RWPE2 (cell line): ENCODE measurements around the gene CADM2.

ENCODE experiments used
- ATAC-seq: fragments of 200-7000 bp; cut with Tn5 transposase; 3 replicates; pipeline ENCODE4 v1.9.1; 2021; ENCODE audit warnings: low read depth
- DNase-seq: peaks from one replicate; pipeline ENCODE4 v3.0.0-alpha.2; 2020; ENCODE audit warnings: low spot score
- H3K27ac ChIP-seq: fragments of 450-650 bp; 2 replicates; pipeline ENCODE4 v1.5.1; 2017; ENCODE audit warnings: mild to moderate bottlenecking; ENCODE audit not compliant: poor library complexity, severe bottlenecking
- H3K27me3 ChIP-seq: fragments of 250-450 bp; sonication (Bioruptor Pico); 2 replicates; pipeline ENCODE4 v1.5.1; 2021; ENCODE audit warnings: mild to moderate bottlenecking, moderate library complexity; ENCODE audit not compliant: insufficient read depth, poor library complexity, severe bottlenecking
- H3K36me3 ChIP-seq: fragments of 250-450 bp; sonication (Bioruptor Pico); 2 replicates; pipeline ENCODE4 v1.5.1; 2020; ENCODE audit warnings: low read depth, mild to moderate bottlenecking, moderate library complexity
- H3K4me1 ChIP-seq: fragments of 250-450 bp; sonication (Bioruptor Pico); 2 replicates; pipeline ENCODE4 v1.5.1; 2021; ENCODE audit warnings: mild to moderate bottlenecking, moderate library complexity; ENCODE audit not compliant: insufficient read depth, poor library complexity, severe bottlenecking
- H3K4me3 ChIP-seq: fragments of 250-450 bp; sonication (Bioruptor Pico); 2 replicates; pipeline ENCODE4 v1.5.1; 2021; ENCODE audit warnings: mild to moderate bottlenecking, moderate library complexity; ENCODE audit not compliant: severe bottlenecking
- H3K9me3 ChIP-seq: fragments of 250-450 bp; sonication (Bioruptor Pico); 2 replicates; pipeline ENCODE4 v1.5.1; 2021; ENCODE audit warnings: mild to moderate bottlenecking, moderate library complexity; ENCODE audit not compliant: severe bottlenecking
- CTCF ChIP-seq: fragments of 450-650 bp; IDR thresholded peaks from one replicate; pipeline ENCODE4 v1.5.1; 2017; ENCODE audit warnings: mild to moderate bottlenecking, moderate library complexity; ENCODE audit not compliant: poor library complexity, severe bottlenecking

Gene CADM2

DNA sequence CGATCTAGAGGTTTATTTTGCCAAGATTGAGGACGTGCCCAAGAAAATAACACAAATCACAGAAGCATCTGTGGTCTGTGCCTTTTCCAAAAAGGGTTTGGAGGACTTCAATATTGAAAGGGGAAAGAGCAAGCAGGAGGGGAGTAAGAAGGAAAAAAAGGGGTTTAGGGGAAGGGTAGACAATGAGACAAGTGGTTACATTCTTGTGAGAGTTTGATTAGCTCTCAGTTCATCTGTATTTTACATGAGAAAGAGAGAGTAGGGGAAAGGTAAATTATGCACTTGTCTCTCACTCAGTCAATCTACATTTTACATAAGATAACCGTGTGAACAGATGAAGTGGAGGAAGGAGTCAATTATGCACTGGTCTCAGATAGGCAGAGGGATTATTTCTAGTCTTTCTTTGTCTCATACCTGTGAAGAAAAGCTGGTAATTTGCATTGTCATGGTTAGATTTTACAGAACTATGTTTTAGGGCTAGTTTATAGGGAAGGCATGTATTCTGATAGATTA, 931.3 kb downstream of the CADM2 start:
- ATAC-seq (no peak), DNase-seq (no peak)
- H3K27me3 ChIP-seq, result no peaks in the 10 kb centered on the region
- H3K4me1 ChIP-seq, result no peaks in the 10 kb centered on the region
- H3K27ac ChIP-seq, result no peak overlapping the region
- TF ChIP-seq CTCF, result no peak
- no peak overlapping the region for H3K4me3 ChIP-seq
- no peaks in the 10 kb centered on the region for H3K9me3 ChIP-seq
- H3K36me3 ChIP-seq, result no peaks in the 10 kb centered on the region

- no peak overlapping the region for H3K4me3 ChIP-seq
- no peaks in the 10 kb centered on the region for H3K4me1 ChIP-seq
- no peaks in the 10 kb centered on the region for H3K9me3 ChIP-seq
- ATAC-seq, result no peak
- no peaks in the 10 kb centered on the region for H3K27me3 ChIP-seq
- TF ChIP-seq CTCF, result no peak
- H3K36me3 ChIP-seq, result no peaks in the 10 kb centered on the region
- H3K27ac ChIP-seq, result no peak overlapping the region
- no peak for DNase-seq
Observed at GRCh38 chr3:85903434-85903833, 944.6 kb downstream of the CADM2 start.

GRCh38 chr3:85912980-85913379, 954.2 kb downstream of the CADM2 start:
- no peak for TF ChIP-seq CTCF
- H3K27me3 ChIP-seq, result no peaks in the 10 kb centered on the region
- no peak overlapping the region for H3K27ac ChIP-seq
- H3K4me1 ChIP-seq, result peaks cover 5% of the 10 kb centered on the region
- DNase-seq, result no peak
- H3K9me3 ChIP-seq, result no peaks in the 10 kb centered on the region
- H3K36me3 ChIP-seq, result no peaks in the 10 kb centered on the region
- H3K4me3 ChIP-seq, result no peak overlapping the region
- peak; percentile 94 for ATAC-seq

- no peak overlapping the region for H3K27ac ChIP-seq
- TF ChIP-seq CTCF, result no peak
- DNase-seq (no peak), ATAC-seq (no peak)
- H3K27me3 ChIP-seq, result no peaks in the 10 kb centered on the region
- H3K4me3 ChIP-seq, result no peak overlapping the region
- no peaks in the 10 kb centered on the region for H3K4me1 ChIP-seq
- no peaks in the 10 kb centered on the region for H3K9me3 ChIP-seq
- no peaks in the 10 kb centered on the region for H3K36me3 ChIP-seq
Observed at GRCh38 chr3:85922374-85922773, 963.6 kb downstream of the CADM2 start.

GRCh38 chr3:85930718-85931117, 971.9 kb downstream of the CADM2 start:
- Histone ChIP-seq H3K36me3 (no peaks in the 10 kb centered on the region), H3K9me3 (no peaks in the 10 kb centered on the region), H3K4me1 (no peaks in the 10 kb centered on the region), H3K27me3 (no peaks in the 10 kb centered on the region), H3K27ac (no peak overlapping the region), H3K4me3 (no peak overlapping the region)
- no peak for TF ChIP-seq CTCF
- ATAC-seq (no peak), DNase-seq (no peak)
